ENCODE measurements around the gene ARMC6.

ARMC6 gene

DNA sequence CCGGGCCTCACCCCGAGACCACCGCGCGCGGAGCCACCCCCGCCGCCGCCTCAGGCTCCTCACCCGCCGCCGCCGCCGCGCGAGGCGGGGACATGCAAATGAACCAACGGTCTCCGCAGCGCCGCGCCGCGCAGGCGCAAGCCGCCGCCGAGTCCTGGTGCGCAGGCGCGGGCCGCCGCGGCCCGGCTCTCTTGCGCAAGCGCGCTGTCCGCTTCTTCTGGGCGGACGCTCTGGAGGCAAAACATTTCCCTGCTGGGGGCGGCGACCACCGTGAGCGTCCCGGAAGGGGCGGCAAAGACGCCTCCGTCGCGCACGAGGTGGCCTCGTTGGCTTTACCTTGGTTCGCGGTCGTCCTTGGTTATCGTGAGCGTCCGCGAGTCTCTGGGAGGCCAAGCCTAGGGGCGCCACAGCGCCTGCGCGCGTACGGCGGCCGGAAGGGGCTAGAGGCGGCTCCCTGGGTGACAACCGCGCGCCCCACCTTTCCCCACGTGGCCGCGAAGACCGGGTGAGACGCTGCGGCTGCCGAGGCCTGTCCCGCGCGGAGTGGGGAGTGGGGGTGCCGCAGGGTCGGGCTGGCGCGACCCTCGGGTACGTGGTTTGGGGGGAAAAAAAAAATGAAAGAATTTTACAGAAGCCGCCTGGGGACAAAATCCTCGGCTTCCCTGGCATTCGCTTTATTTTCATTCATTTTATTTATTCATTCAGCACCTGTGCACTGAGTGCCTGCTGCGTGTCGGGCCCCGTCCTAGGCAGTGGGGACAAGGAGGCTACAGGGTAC, at the start of gene ARMC6, which contains the start of gene SUGP2:
Gene ARMC6, plus strand, starts transcription at position 178 of the 778 bp plus-strand sequence. CDS start 607 bp downstream, outside the sequence.
Gene SUGP2, minus strand, starts transcription at position 92 of the 778 bp plus-strand sequence. CDS start 2,446 bp downstream, outside the sequence.
- peaks cover 28% of the 10 kb centered on the region for H3K4me1 Mint-ChIP-seq
- H3K27me3 Mint-ChIP-seq, result no peaks in the 10 kb centered on the region
- no peaks in the 10 kb centered on the region for H3K9me3 Mint-ChIP-seq
- peak within 1 kb of the TSS; percentile 94 to 99 for H3K4me3 Mint-ChIP-seq
- ATAC-seq, result peak; percentile 91
- DNase-seq, result peak; percentile 91 to 93
- H3K27ac Mint-ChIP-seq, result peak within 1 kb of the TSS; percentile 98

- no peak overlapping the region for H3K4me3 Mint-ChIP-seq
- H3K4me1 Mint-ChIP-seq, result no peaks in the 10 kb centered on the region
- DNase-seq, result no peak
- no peaks in the 10 kb centered on the region for H3K9me3 Mint-ChIP-seq
- ATAC-seq, result no peak
- no peak overlapping the region for H3K27ac Mint-ChIP-seq
- peaks cover 60% of the 10 kb centered on the region for H3K27me3 Mint-ChIP-seq
These were observed 49.2 kb upstream of the ARMC6 start for GRCh38 chr19:18984251-18984650.

DNA sequence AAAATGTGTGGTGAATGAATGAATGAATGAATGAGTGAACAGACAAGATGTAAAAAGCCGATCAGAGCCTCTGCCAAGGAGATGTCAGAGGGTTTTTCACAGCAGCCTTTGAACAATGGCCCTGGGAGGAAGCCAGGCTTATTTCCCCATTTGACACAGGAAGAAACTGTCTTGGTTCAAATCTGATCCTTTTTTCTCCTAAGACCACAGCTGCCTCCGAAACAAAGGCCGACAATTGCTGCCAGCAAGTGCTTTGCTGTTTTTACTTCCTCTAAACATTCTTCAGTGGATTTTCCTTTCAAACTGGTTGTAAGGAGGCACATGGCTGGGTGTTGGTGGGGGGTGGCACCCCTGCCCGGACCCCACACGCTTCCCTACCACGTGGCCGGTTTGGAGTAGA, 48.1 kb upstream of the ARMC6 start:
- ATAC-seq, result no peak
- H3K4me1 Mint-ChIP-seq, result no peaks in the 10 kb centered on the region
- H3K9me3 Mint-ChIP-seq, result no peaks in the 10 kb centered on the region
- H3K27me3 Mint-ChIP-seq, result peaks cover 60% of the 10 kb centered on the region
- no peak overlapping the region for H3K27ac Mint-ChIP-seq
- no peak for DNase-seq
- no peak overlapping the region for H3K4me3 Mint-ChIP-seq

DNA sequence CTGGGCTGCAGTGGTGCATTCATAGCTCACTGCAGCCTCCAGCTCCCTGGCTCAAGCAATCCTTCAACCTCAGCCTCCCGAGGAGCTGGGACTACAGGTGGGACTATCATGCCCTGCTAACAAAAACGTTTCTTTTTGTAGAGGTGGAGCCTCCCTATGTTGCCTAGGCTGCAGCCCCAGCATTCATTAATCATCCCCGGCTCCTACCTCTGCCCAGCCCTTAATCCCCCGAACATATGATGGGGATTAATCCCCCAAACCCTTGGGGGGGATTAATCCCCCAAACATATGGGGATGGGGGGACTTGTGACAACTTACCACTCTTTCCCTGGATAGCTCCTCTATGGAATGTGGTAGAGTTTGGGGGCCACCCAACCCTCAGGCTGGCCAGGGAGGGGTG, 45.9 kb upstream of the ARMC6 start:
- H3K9me3 Mint-ChIP-seq, result no peaks in the 10 kb centered on the region
- no peak overlapping the region for H3K4me3 Mint-ChIP-seq
- DNase-seq (no peak), ATAC-seq (no peak)
- H3K4me1 Mint-ChIP-seq, result no peaks in the 10 kb centered on the region
- no peak overlapping the region for H3K27ac Mint-ChIP-seq
- peaks cover 50% of the 10 kb centered on the region for H3K27me3 Mint-ChIP-seq

DNA sequence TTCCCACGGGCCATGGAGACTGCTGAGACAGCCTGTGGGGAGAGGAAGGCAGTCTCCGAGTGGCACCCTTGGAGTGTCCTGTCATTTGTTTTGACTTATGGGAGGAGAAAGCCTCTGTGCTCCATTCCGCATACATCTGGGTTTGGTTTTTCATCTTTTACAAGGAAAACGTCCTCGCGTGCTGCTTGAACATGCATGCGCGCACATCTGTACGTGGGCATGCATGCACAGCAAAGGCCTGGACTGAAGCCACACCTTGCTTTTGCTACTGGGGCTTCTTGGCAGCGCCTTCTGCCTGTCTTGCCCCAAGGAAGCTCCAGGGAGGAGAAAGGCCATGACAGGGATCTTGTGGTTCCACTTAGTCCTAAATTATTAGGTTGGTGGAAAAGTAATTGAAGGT, 44.1 kb upstream of the ARMC6 start:
- no peak for ATAC-seq
- H3K4me1 Mint-ChIP-seq, result no peaks in the 10 kb centered on the region
- H3K27me3 Mint-ChIP-seq, result peaks cover 40% of the 10 kb centered on the region
- H3K9me3 Mint-ChIP-seq, result no peaks in the 10 kb centered on the region
- no peak overlapping the region for H3K27ac Mint-ChIP-seq
- no peak for DNase-seq
- H3K4me3 Mint-ChIP-seq, result no peak overlapping the region

DNA sequence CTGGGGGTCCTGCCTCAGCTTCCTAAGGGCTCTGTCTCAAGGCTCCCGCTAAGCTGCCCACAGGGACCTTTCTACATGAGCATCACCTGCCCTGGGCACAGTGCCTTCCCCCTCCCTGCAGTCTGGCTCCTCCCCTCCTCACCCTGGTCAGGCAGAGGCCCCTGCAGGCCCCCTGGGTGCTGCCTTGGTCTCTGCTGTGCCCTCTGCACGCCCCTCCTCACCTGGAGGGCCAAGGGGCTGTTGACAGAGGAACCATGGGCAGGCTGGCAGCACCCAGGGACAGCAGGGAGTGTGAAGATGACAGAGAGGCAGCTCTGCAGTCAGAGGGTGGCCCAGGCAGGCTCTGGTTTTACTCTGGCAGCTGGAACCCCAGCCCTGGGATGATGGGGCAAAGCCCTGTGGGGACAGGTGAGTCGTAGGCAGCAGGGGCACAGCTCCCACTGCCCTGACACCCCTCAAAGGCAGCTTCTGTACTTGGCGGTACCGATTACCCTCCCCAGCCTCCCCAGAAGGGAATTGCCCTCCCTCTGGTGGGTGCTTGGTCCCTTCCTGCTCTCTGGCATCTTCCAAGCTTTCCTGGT, 43.2 kb upstream of the ARMC6 start:
- DNase-seq, result no peak
- no peak overlapping the region for H3K4me3 Mint-ChIP-seq
- H3K27ac Mint-ChIP-seq, result peak overlapping the region in 1 of 2 donors; percentile 54
- H3K27me3 Mint-ChIP-seq, result peaks cover 31% of the 10 kb centered on the region
- no peaks in the 10 kb centered on the region for H3K4me1 Mint-ChIP-seq
- peak; percentile 35 for ATAC-seq
- H3K9me3 Mint-ChIP-seq, result no peaks in the 10 kb centered on the region

DNA sequence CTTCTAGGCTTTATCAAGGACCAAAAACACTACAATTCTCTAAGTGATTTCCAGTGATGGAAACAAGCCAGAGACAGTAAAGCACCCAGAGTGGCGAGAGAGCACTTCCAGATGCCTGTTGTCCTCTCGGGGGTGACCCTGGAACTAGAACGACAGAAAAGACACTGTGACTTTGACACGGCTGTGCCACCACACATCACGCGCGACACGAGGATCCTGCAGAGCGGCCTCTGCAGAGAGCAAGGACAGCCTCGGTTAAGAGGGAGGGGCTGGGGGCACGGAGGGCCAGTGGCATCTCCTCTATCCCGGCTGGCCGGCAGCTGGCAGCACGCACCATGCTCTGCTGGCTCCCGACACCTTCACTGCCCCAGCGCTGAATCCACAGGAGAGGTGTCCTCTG, 42.4 kb upstream of the ARMC6 start:
- Mint-ChIP-seq H3K27ac (no peak overlapping the region), H3K27me3 (peaks cover 23% of the 10 kb centered on the region), H3K4me3 (no peak overlapping the region), H3K4me1 (no peaks in the 10 kb centered on the region), H3K9me3 (no peaks in the 10 kb centered on the region)
- DNase-seq (no peak), ATAC-seq (no peak)

DNA sequence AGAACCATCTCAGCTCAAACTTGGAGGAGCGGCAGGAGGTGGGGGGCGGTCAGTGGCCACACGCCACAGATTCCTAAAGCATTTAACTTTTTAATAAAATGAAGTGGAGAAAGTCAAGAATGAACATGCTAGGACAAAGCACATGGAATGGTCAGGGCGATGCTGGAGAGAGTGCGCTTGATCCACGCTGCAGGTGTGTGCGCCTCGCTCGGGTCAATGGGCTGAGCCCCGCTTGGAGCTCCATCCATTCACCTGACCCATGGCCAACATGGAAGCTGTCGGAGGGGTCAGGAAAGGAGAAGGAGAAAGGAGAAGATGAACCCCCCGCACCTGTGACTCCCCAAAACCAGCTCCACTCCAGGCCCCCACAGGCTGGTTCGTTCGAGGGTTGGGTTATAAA, 41.9 kb upstream of the ARMC6 start:
- Mint-ChIP-seq H3K9me3 (no peaks in the 10 kb centered on the region), H3K27ac (no peak overlapping the region), H3K4me1 (no peaks in the 10 kb centered on the region), H3K27me3 (peaks cover 19% of the 10 kb centered on the region), H3K4me3 (no peak overlapping the region)
- ATAC-seq (no peak), DNase-seq (no peak)

DNA sequence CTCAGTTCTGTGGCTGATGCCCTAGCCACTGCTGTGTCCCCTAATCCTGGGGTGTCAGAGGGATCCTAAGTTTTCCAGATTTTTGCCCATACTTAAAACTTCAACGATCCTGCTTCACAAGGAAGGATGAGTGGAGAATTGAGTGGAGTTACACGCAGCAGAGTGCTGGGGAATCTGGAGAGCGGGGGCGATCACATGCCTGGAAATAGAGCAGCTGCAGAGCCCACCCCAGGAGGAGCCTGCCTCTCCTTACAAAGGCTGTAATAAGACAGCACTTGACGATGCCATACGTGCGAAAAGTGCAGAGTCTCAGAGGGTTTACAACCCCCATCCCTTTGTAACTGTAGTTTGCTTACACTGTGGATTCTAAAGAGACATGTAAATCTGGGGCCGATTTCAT, 40.7 kb upstream of the ARMC6 start:
- Mint-ChIP-seq H3K27ac (no peak overlapping the region), H3K4me1 (no peaks in the 10 kb centered on the region)

DNA sequence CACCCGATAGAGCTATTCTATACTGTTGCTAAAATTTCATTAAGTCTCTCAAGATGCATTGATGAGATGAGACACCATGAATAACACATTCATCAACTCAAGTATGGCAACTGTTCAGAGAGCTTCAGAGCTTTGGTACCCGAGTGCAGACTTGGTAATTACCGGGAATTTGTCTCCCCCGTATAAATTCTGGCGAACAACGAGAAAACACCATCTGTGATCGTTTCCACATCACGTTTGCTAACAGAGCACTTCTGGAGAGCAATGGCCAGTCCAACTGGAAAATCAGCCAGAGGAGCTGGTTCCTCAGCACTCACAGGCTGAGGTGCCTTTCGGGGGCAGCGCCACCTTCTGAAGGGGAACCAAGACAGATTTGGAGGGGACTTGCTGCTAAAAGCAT, 40.3 kb upstream of the ARMC6 start:
- H3K9me3 Mint-ChIP-seq, result no peaks in the 10 kb centered on the region
- DNase-seq (no peak), ATAC-seq (no peak)
- H3K27me3 Mint-ChIP-seq, result peaks cover 2% of the 10 kb centered on the region
- H3K4me3 Mint-ChIP-seq, result no peak overlapping the region
- H3K27ac Mint-ChIP-seq, result no peak overlapping the region
- H3K4me1 Mint-ChIP-seq, result no peaks in the 10 kb centered on the region

More for the DNA sequence above, 40.7 kb upstream of the ARMC6 start:
- Mint-ChIP-seq H3K4me3 (no peak overlapping the region), H3K27me3 (peaks cover 6% of the 10 kb centered on the region), H3K9me3 (no peaks in the 10 kb centered on the region)
- DNase-seq (no peak), ATAC-seq (no peak)

DNA sequence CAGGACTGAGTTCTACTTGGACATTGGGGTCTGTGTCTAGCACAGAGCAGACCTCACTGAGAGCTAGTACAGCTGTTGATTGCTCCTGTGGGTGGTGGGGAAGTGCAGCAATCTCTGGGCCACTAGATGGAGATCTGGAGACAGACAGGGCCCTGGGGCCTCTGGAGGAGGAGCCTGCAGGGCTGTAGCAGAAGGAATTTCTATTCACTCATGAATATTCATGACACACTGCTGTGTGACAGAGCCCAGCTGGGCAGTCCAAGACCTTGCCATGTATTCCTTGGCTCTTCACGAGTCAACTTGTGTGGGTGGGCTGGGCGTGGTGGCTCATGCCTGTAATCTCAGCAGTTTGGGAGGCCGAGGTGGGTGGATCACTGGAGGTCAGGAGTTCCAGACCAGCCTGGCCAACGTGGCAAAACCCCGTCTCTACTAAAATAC, 37.6 kb upstream of the ARMC6 start:
- Mint-ChIP-seq H3K9me3 (no peaks in the 10 kb centered on the region), H3K4me3 (no peak overlapping the region), H3K27me3 (no peaks in the 10 kb centered on the region), H3K27ac (peak overlapping the region in 1 of 2 donors; percentile 59), H3K4me1 (peaks cover 23% of the 10 kb centered on the region)
- peak; percentile 65 for ATAC-seq
- peak in 1 of 2 donors; percentile 17 for DNase-seq

- H3K27me3 Mint-ChIP-seq, result no peaks in the 10 kb centered on the region
- ATAC-seq, result no peak
These were observed 37.1 kb upstream of the ARMC6 start for GRCh38 chr19:18996351-18996750.

GRCh38 chr19:18996796-18997394, 36.5 kb upstream of the ARMC6 start:
- H3K27ac Mint-ChIP-seq, result no peak overlapping the region
- no peaks in the 10 kb centered on the region for H3K9me3 Mint-ChIP-seq
- ATAC-seq, result no peak
- peaks cover 23% of the 10 kb centered on the region for H3K4me1 Mint-ChIP-seq
- no peak overlapping the region for H3K4me3 Mint-ChIP-seq
- no peaks in the 10 kb centered on the region for H3K27me3 Mint-ChIP-seq
- DNase-seq, result no peak

More at GRCh38 chr19:18996351-18996750, 37.1 kb upstream of the ARMC6 start:
- Mint-ChIP-seq H3K27ac (no peak overlapping the region), H3K4me3 (no peak overlapping the region), H3K9me3 (no peaks in the 10 kb centered on the region), H3K4me1 (peaks cover 23% of the 10 kb centered on the region)
- DNase-seq, result no peak

DNA sequence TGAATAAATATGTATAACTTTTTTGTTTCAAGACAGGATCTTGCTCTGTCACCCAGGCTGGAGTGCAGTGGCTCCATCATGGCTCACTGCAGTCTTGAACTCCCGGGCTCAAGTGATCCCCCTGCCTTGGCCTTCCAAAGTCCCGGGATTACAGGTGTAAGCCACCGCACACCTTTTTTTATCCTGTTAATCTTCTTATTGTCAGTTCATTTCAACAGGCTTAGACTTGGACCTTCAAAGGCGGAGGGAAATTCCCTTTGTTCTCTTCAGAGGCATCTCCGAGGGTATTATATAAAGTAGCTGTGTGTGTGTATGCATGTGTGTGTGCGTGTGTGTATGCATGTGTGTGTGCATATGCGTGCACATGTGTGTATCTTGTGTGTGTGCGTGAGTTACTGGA, 35.1 kb upstream of the ARMC6 start:
- H3K4me1 Mint-ChIP-seq, result peaks cover 23% of the 10 kb centered on the region
- no peaks in the 10 kb centered on the region for H3K27me3 Mint-ChIP-seq
- no peak for ATAC-seq
- DNase-seq, result no peak
- H3K4me3 Mint-ChIP-seq, result no peak overlapping the region
- no peaks in the 10 kb centered on the region for H3K9me3 Mint-ChIP-seq
- H3K27ac Mint-ChIP-seq, result peak overlapping the region in 1 of 2 donors; percentile 48

DNA sequence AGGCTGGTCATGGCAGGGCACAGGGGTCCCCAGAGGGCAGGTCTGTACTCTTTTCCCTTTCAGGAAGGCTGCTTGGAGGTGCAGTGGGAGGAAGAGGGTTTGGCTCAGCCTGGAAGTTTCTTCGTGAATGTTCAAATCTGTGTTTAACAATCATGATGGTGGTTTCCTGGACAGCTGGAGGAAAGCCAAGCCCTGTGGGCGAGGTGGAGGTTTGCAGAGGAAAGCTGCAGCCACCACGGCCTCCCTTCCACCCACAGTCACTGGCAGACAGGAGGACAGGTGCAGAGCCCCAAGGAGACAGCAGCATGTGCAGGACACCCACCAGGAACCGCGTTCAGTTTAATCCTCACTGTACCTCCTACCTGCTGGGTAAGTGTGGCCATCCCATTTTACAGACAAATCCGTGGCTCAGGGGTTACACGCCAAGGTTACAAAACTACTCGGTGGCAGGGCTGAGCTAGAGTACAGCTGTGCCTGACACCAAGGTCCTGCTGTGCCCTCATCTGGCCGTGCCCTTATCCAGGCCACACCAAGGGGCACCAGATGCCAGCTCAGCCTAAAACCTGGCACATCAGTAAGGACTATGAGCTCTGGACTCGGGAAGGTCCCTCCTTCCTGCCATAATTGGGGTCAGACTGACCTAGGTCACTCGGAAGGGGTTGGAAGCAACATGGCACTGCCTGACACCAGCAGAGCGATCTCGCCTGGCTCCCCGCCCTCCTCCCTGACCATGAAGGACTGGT, 34.2 kb upstream of the ARMC6 start:
- Mint-ChIP-seq H3K27ac (peak overlapping the region in 1 of 2 donors; percentile 53), H3K27me3 (no peaks in the 10 kb centered on the region), H3K4me3 (no peak overlapping the region), H3K9me3 (no peaks in the 10 kb centered on the region), H3K4me1 (peaks cover 23% of the 10 kb centered on the region)
- no peak for ATAC-seq
- DNase-seq, result no peak
